DMS153 treated with DMSO at 0.1 percent for 48 hours (cell line): Measurements from ENCODE around the gene MAP1A.
"Not testable (repeated sequence)": the region's sequence is repeated elsewhere in the genome, so short reads cannot be mapped to it uniquely, and the experiment has no call there.

ENCODE experiments used
- DNase-seq: peaks from one replicate; lab custom pipeline; 2025; ENCODE audit not compliant: unreplicated experiment; lab: John Stamatoyannopoulos, UW

MAP1A gene

DNA sequence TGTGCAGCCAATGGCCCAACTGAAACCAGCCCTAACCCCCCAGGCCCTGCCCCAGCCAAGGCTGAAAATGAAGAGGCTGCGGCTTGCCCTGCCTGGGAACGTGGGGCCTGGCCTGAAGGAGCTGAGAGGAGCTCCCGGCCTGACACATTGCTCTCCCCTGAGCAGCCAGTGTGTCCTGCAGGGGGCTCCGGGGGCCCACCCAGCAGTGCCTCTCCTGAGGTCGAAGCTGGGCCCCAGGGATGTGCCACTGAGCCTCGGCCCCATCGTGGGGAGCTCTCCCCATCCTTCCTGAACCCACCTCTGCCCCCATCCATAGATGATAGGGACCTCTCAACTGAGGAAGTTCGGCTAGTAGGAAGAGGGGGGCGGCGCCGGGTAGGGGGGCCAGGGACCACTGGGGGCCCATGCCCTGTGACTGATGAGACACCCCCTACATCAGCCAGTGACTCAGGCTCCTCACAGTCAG is 11.2 kb downstream of the MAP1A start:
- no peak for DNase-seq

DNA sequence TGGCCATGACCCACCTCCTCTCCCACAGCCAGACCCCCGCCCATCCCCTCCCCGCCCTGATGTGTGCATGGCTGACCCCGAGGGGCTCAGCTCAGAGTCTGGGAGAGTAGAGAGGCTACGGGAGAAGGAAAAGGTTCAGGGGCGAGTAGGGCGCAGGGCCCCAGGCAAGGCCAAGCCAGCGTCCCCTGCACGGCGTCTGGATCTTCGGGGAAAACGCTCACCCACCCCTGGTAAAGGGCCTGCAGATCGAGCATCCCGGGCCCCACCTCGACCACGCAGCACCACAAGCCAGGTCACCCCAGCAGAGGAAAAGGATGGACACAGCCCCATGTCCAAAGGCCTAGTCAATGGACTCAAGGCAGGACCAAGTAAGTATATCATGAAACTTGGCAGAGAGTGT is 11.7 kb downstream of the MAP1A start:
- no peak for DNase-seq

DNA sequence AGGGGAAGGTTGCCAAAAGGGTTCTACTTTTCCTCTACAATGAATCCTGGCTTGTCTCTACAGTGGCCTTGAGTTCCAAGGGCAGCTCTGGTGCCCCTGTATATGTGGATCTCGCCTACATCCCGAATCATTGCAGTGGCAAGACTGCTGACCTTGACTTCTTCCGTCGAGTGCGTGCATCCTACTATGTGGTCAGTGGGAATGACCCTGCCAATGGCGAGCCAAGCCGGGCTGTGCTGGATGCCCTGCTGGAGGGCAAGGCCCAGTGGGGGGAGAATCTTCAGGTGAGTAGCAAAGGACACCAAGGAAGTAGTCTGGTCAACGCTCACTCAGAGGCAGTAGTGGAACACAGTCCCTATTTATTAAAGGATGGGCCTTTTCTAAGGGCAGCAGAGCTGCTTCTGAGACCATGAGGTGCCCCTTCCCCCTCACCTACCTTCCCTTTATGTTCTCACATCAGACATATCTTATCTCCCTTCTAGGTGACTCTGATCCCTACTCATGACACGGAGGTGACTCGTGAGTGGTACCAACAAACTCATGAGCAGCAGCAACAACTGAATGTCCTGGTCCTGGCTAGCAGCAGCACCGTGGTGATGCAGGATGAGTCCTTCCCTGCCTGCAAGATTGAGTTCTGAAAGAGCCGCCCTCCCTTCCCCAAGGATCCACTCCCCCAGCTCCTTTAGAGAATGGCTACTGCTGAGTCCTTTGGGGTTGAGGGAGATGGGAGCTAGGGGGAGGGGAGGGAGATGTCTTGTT is 12.4 kb downstream of the MAP1A start:
- no peak for DNase-seq

DNA sequence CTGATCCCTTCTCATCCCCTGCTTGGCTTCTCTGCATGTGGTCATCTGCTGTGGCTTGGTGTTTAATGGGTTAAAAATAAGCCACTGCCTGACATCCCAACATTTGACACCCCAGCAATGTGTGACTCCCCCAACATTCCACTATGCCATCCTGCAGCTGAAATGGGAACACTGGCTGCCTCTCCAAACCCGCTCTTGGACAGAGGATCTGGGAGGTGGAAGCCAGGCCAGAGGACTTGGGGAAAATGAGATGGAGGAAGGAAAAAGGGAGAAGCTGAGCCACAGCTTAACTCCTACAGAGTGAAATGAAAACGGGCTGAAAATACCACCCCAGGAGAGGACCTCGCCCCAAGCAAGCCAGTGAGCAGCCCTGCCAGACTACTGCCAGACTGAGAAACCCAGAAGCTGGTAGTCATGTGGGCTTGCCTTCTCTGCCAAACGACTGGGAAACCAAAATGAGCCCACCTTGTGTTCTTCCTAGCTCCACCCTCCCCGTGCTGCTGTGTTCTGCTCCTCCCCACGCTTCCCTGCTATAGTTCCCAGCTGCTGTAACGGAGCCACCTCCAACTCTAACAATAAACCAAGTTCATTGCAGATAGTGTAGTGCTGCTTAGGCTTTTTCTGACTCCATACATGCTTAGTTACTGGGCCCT is 13.7 kb downstream of the MAP1A start:
- DNase-seq: no peak

DNA sequence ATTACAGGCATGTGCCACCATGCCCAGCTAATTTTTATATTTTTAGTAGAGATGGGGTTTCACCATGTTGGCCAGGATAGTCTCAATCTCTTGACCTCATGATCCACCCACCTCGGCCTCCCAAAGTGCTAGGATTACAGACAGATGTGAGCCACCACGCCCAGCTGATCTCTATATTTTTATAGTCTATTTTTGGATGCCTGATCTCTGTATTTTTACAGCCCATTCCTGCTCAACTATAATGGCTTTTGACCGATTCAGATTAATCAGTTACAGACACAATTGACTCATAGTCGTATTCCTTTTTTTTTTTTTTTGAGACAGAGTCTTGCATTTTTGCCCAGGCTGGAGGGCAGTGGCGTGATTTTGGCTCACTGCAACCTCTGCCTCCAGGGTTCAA is 15.4 kb downstream of the MAP1A start:
- not testable (repeated sequence) for DNase-seq

DNA sequence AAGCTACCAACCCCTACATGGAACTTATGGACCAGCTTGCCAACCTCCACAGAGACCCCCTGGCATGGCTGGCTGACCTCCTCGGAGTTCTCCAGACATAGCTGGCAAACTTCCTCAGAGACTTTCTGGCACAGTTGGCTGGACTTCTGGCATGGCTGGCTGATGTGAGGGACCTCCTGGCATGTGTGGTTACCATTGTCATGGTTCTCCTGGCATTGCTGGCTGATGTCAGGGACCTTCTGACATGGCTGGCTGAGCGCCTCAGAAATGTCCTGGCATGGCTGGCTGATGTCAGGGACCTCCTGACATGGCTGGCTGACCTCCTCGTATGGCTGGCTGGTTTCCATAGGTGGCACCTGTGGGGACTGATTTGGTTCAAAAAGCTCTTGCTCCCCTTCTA is 17.5 kb downstream of the MAP1A start:
- DNase-seq: no peak

DNA sequence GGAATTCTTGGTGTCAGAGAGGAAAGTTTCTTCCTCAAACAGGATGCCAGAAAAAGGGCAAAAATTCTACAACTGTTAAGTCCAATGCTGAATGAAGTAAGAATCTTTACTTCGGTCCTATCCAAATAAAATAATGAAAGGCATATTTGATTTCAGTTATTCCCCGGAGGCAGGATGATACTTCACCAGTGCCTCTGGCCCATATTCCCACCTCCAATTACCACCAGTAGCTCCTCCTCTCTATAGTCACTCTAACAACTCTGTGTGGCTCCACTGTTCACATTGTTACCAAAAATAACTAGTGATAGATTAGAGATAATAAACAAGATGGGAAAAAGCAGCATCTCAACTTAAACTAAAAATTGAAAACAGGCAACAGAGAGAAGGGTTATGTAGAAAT is 20.7 kb downstream of the MAP1A start:
- no peak for DNase-seq

DNA sequence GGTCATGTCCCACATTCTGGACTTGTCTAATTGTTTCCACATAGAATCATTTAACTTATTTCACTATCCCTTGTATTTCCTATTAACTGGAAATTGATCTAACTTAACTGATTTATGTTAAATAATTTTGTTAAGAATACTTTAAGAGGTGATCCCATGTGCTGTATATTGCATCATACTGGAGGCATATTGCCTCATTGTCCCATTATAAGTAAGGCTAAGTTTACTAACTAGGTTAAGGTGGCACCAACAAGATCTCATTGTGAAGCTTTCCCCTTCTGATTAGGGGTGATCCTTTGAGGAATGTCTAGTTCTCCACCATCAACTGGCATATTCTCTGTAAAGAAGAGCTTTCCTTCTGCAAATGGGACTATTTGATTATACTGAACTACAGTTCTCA is 24.4 kb downstream of the MAP1A start:
- DNase-seq: no peak

DNA sequence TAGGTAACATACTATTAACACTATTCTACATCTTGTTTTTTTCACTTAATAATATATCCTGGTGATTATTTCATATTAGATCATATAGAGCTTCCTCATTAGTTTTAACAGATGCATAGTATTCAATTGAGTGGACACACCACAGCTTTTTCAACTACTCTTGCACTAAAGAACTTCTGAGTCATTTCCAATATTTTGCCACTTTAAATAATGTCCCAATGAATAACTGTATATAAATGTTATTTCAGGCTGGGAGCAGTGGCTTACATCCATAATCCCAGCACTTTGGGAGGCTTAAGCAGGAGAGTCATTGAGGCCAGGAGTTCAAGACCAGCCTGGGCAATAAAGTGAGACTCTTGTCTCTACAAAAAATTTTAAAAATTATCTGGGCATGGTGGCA is 26.9 kb downstream of the MAP1A start:
- no peak for DNase-seq

DNA sequence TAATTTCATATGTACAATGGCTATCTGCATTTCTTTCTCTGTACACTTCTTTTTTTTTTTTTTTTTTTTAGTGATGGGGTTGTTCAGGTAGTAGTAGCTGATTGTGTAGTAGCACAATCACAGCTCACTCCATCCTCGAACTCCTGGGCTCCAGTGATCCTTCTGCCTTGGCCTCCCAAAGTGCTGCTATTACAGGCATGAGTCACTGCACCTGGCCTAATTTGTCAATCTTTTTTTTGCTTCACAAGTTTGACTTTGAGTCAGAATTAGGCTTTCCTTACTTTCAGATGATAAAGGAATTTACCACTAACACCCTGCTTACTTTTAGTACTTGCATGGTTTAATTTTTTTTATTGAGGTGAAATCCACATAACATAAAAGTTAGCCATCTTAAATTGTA is 28.0 kb downstream of the MAP1A start:
- DNase-seq: no peak

DNA sequence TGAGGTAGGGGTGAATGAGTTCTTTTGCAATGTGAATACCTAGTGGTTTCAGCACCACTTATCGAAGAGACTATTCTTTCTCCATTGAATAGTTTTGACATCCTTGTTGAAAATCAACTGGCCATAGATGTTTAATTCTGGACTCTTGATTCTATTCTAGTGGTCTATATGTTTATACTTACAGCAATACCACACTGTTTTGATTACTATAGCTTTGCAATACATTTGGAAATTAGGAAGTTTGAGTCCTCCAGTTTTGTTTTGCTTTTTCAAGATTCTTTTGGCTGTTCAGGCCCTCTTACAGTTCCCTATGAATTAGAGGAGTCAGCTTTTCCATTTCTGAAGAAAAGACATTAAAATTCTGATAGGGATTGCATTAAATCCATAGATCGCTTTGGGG is 30.1 kb downstream of the MAP1A start:
- DNase-seq: no peak

DNA sequence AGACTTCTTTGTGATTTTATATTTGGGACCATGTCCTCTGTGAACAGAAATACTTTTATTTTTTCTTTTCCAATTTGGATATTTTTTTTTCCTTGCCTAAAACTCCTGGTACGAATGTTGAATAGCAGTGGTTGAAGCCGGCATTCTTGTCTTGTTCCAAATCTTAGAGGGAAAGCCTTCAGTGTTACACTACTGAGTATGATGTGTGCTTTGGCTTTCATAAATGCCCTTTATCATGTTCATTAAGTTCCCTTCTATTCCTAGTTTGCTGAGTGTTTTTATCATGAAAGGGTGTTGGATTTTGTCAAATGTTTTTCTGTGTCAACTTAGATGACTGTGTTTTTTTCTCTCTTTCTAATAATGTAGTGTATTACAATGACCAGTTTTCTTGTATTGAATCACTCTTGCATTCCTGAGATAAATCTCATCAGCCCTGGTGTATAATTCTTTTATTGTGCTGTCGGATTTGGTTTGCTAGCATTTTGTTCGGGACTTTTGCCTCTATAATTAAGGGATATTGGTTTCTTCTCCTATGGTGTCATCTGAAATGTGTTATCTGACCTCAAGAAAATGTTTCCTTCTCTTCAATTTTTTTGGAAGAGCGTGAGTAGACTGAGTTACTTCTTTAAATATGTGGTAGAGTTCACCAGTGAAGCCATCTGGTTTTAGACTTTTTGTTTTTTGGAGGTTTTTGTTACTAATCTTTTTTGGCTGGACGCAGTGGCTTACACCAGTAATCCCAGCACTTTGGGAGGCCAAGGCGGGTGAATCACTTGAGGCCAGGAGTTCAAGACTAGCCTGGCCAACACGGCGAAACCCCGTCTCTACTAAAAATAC is 33.3 kb downstream of the MAP1A start:
- DNase-seq: no peak

DNA sequence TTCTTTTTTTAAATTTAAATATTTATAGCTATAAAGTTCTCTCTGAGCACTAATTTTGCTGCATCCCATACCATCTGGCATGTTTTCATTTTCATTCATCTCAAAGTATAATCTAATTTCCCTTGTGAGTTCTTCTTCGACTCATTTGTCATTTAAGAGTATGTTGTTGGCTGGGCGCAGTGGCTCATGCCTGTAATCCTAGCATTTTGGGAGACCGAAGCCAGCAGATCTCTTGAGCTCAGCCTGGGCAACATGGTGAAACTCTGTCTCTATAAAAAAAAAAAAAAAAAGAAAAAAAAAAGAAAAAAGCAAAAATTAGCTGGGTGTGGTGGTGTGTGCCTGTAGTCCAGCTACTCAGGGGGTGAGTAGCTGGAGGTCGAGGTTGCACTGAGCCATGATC is 34.8 kb downstream of the MAP1A start:
- DNase-seq: no peak

DNA sequence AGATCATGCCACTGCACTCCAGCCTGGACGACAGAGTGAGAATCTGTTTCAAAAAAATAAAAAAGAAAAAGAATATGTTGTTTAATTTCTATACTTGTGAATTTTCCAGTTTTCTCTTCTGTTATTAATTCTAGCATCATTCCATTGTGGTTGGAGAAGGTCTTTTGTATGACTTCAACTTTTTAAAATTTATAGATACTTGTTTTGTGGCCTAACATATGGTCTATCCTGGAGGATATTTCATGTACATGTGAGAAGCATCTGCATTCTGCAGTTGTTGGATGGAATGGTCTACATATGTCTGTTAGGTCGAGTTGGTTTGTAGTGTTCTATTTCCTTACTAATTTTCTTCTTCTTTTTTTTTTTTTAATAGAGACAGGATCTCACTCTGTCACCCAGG is 35.6 kb downstream of the MAP1A start:
- DNase-seq: no peak

DNA sequence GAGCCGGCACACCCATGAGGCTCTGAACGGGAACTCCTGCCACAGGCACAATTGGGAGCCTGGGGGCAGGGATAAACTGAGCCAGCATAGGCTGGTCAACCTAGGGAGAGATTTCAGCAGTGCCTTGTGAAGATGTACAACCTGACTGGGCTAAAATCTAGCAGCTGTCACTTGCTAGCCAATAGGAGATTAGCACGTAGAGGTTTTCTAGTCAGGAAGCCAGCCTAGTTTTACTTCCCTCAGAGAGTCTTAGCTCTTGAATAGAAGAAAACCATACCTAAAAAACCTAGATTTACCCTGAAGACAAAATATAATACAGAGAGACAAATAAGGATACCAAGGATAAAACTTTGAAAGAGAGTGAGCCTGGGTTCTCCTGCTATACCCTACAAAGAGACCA is 45.3 kb downstream of the MAP1A start:
- DNase-seq: not testable (repeated sequence)

DNA sequence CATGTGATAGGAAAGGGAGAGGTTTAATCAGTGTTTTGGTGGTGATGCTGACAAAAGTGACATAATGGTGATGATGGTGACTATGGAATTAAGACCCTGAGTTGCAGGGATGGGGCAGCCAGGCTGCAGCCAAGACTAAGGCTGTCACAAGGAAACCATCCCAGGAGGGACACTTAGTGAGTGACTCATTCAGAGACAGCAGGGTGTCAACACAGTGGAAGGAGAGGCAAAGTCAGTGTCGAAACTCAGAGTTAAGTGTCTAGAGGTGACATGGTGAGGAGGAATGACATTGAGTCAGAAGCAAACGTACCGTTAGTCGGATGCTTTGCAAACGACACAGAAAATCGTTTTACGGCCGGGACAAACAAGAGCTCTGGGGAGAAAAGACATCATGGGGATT is 46.4 kb downstream of the MAP1A start:
- DNase-seq: not testable (repeated sequence)

DNA sequence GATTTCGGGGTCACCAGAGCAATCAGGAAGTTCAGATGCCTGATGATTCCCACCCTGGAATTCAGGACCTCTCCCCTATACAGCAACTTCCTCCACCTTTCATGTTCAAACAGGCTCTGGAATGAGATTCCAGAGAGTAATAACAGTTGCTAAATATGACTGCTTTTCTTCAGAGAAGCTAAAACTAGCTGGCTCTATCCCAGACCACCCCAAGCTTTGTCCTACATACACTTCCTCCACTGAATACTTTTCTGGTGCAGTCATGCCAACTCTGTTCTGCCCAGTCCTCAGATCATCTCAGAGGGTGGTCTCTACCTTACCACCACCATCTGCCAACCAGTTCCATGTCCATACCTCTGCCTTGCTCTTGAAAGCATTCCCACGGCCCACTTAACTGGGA is 49.2 kb downstream of the MAP1A start:
- DNase-seq: not testable (repeated sequence)

DNA sequence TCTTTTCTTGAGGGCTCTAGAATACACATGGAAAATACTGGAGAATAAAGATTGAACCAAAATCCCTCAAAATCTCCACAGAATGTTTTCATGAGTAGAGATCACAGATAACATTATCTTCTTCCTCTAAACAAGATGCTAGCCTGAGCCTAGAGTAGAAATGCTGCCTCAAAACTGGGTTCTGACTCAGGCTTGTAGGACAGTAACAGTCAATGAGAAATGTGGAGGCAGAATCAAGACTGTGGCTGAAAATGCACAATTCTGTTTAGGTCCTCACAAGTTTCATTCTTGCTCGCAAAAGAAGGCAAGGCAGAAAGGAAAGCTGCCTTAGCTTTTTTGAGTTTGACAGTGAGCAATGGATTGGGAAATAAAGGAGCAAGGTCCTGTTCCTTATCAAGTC is 57.2 kb downstream of the MAP1A start:
- DNase-seq: not testable (repeated sequence)
